GM18909 (cell line): ENCODE measurements around the gene ABCA7.
A peak's percentile ranks its signal among the peaks of the same experiment; 100 is the strongest.

ENCODE experiments used
- ATAC-seq: cut with Tn5 transposase; IDR thresholded peaks from one replicate; pipeline ENCODE4 v1.9.1; 2021; ENCODE audit warnings: mild to moderate bottlenecking; ENCODE audit not compliant: unreplicated experiment, poor library complexity

The ABCA7 gene

DNA sequence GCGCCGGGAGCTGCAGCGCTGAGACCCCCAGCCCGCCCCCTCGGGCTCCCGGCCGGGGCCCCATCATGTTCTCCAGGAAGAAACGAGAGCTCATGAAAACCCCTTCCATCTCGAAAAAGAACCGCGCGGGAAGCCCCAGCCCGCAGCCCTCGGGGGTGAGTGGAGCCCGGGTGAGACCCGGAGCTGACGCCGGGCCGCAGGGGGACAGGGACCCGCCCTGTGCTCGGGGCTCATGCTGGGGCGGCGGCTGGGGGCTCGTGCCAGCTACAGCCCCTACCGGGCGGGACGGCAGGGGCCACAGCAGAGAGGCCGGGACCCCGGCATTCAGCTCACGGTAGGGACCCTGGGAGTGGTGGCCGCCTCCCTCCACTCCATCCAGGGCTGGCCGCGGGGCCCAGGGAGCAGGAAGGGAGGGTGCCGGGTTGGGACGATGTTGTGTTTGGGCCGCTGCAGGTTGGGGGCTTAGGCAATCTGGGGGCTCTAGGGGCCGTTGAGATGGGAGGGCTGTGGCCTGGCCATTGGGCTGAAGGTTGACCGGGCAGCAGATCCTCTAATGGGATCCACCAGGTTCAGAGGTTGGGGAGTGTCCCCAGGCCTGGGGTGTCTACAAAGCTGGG lies 27.5 kb downstream of the ABCA7 start:
- ATAC-seq = no peak

DNA sequence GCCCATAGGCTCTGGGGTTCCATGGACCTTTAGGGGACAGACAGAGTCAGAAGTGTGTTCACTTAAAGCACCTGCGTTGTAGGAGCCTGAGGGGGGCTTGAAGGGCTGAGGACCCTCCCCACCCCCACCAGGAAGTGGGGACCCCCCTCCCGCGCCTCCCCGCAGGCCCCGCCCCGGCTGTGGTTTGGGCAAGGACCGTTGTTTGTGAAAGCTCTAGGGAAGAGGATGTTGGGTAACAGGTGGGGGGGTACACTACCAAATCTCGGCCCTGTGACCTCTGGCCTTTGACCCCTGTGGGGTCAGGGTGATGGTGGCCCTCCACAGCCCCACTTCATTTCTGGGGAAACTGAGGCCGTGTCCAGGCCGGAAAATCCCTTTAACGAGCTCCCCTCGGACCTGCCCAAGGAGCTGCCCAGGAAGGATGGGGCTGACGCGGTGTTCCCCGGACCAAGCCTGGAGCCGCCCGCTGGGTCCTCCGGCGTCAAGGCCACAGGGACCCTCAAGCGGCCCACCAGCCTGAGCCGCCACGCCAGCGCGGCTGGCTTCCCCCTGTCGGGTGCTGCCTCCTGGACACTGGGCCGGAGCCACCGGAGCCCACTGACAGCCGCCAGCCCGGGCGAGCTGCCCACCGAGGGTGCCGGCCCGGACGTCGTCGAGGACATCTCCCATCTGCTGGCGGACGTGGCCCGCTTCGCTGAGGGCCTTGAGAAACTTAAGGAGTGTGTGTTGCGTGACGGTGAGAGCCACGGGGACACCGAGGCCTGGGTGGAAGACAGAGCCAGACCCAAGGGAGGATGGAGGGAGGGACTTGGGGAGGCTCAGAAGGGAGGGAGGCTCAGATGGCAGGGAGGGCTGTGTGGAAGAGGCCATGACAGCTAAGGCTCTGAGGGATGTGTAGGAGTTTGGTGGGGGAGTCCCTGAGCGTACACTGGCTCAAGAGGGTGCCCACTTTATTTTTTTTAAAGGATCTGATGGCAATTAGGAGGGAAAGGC lies 28.4 kb downstream of the ABCA7 start:
- no peak for ATAC-seq

- ATAC-seq = no peak
Observed at GRCh38 chr19:1069009-1069779, 29.3 kb downstream of the ABCA7 start.

DNA sequence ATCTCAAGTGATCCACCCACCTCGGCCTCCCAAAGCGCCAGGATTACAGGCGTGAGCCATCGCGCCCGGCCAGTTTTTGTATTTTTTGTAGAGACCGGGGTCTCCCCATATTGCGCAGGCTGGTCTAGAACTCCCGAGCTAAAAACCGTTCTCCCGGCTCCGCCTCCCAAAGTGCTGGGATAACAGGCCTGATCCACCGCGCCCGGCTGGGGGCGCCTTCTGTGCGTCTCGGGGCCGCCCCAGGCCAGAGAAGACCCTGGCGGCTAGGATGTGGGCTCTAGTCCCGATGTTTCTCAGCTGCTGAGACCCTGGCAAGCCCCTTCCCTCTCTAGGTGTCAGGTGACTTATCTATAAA lies 30.6 kb downstream of the ABCA7 start:
- ATAC-seq = no peak

DNA sequence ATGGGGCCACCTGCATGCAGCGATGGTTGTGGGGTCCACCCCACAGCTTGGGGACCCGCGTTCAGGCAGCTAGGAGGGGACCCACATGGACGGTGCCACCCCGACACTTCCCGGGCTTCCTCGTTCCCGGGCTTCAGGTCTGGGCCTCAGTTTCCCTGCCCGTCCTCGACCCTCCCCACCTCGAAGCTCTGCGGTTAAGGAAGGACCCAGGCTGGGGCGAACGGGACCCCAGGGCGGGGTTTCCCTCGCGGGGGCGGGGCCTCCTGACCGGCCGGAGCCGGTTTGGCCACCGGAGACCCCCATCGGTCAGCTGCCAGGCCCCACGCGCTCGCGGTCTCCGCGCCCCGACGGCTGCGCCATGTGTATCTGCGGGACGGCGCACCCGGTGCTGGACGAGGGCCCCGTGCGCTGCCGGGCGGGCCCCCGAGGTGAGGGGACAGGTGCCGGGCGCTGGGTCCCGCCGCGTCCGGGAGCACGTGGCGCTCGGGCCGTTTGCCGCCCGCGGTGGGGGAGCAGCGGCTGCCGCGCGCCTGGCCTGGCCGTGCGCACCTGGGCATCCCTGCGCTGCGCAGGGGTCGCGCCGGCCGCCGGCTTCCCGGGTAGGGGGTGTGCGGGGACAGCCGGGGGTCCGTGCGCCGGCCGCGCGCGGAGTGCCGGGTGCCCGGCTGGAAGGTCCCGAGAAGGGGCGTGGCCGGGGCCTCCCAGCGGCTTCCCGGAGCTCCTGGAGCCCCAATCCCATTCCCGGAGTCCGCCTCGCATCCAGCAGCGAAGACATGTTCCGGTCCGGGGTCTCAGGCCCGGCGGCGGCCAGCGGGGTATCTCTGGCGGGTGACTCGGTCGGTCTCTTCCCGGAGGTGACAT lies 31.3 kb downstream of the ABCA7 start:
- ATAC-seq = no peak

DNA sequence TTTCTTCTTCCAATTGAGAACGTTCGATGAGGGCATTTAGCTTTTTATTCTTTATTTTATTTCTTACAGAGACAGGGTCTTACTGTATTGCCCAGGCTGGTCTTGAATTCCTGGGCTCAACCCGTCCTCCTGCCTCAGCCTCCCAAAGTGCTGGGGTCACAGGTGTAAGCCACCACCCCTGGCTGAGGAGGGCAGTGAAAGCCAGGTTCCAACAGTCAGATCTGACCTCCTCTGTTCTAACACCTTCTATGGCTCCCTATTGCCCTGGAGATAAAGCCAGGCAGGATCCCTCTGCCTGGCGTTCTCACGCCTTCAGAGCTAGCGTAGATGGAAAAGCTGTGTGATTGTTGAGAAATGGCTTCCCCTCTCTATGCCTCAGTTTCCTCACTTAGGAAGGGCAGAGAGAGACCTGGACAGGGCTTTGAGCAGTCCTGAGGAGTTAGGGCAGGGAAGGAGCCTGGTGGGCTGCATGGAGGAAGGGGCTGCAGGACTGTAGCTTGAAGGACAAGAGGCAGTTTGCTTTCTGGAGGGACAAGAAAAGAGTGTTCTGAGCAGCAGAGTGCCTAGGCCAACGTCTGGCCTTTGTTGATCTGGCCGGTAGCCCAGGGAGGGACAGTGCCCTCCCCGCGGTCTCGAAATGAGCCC lies 32.6 kb downstream of the ABCA7 start:
- ATAC-seq = no peak

DNA sequence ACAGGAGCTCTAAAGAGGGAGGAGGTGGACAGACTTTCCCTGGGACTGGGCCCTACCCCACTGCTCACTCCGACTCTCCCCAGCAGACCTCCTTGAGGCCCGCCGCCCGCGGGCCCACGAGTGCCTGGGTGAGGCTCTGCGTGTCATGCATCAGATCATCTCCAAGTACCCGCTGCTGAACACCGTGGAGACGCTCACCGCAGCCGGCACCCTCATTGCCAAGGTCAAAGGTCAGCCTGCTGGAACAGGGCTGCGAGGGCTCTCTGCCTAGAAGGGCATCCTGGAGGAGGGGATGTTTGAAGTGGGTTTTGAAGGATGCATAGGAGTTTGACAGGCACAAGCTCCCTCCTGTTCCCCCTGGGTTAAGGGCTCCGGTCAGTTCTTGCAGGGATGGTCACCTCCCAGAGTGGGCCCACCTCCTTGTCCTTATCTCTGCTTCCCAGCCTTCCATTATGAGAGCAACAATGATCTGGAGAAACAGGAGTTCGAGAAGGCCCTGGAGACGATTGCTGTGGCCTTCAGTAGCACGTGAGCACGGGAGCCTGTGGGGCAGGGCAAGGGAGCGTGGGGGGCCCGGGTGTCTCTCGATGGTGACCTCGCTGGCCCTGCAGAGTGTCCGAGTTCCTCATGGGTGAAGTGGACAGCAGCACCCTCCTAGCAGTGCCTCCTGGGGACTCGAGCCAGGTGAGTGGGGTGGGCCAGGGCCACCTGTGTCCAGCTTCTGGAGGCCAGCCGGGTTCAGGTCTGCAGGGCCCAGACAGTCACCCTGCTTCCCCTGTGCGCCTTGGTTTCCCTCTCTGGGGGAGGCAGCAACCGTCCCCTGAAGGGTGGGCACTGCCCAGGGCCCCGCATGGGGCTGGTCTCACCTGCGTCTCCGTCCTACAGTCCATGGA lies 33.4 kb downstream of the ABCA7 start:
- ATAC-seq = no peak

DNA sequence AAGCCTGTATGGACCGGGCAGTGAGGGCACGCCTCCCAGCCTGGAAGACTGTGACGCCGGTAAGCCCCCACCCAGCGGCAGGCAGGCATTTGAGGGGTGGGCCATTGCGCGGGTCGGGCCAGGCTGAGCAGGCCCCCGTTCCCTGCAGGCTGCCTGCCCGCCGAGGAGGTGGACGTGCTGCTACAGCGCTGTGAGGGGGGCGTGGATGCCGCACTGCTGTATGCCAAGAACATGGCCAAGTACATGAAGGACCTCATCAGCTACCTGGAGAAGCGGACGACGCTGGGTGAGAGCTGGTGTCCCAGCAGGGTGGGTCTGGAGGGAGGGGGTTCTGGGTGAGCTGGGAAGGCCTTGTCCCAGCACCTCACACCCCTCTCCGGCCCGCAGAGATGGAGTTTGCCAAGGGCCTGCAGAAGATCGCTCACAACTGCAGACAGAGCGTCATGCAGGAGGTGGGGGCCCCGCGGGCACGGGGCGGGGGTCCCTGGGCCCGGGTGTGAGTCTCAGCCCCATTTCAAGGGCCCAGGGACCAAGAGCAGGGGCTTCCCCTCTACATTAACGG lies 34.1 kb downstream of the ABCA7 start:
- ATAC-seq = no peak

DNA sequence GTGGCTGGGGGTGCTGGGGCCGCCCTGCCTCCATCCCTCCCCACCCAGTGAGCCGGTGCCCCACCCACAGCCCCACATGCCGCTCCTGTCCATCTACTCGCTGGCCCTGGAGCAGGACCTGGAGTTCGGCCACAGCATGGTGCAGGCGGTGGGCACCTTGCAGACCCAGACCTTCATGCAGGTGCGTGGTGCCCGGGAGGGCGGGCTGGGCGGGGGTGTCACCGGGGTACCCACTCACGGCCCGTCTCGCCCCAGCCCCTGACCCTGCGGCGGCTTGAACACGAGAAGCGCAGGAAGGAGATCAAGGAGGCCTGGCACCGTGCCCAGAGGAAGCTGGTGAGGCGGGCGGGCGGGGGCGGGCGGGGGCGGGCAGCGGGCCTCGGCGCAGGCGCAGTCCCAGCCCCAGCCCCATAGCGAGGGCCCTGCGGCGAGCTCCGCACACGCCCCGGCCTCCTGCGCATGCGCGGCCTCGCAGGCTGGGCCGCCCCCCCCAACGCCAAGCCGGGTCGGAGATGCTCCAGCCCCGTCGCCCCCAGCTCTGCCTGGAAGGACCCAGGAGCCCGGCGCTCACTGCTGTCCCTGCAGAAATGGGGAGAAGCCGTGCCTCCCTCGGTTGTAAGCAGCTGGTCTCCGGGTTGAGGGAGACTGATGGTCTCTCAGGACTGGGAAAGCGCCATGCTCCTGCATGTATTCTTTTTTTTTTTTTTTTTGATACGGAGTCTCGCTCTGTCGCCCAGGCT lies 34.8 kb downstream of the ABCA7 start:
- peak; percentile 62 for ATAC-seq

DNA sequence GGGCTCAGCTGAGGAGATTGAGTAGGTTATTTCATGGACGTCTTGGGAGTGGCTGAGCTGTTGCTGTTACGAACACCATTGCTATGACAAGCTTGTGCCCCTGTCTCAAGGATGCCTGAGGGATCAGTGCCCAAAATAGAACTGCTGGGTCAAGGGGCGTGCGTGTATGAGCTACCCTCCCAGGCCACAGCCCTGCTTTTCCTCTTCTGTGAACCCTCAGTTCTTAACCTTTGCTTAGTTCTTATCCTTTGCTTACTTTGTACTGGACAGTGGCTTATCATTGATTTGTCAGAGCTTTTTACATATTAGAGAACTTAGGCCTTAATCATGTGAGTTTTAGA lies 36.1 kb downstream of the ABCA7 start:
- ATAC-seq = no peak

DNA sequence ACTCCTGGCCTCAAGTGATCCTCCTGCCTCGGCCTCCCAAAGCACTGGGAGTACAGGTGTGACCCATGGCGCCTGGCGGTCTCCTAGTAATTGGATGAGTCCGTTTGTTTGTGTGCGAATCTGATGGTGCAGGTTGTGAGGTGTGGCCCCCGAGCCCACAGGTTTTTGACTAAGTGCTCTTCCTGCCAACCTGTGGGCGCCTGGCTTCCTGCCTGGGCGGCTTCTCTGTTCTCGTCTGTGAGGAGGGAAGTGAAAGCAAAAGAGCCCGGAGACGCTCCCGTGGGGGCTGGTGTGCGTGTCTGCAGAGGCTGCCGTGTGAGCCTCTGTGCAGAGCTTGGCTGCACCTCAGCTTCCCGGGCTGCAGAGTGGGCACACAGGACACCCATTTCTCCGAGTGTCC lies 37.0 kb downstream of the ABCA7 start:
- ATAC-seq = peak; percentile 63

- ATAC-seq = no peak
Observed at GRCh38 chr19:1079566-1080111, 39.7 kb downstream of the ABCA7 start.

- no peak for ATAC-seq
Observed at GRCh38 chr19:1080360-1081161, 40.7 kb downstream of the ABCA7 start.

- ATAC-seq = no peak
Observed at GRCh38 chr19:1081301-1082164, 41.6 kb downstream of the ABCA7 start.

- ATAC-seq = no peak
Observed at GRCh38 chr19:1082165-1082927, 42.4 kb downstream of the ABCA7 start.
